ENCODE data around the gene MRPS33. TPM values are rescaled to one million over a fixed set of nuclear protein-coding genes. Genes with fewer than 3 reads are reported as not detected.

The MRPS33 gene
- total and polyA plus RNA-seq, 2 of the 13 experiments (the other 11 are each of a cell fraction or from before 2014, with no cell fraction given) = 50.9 to 91.0 TPM

DNA sequence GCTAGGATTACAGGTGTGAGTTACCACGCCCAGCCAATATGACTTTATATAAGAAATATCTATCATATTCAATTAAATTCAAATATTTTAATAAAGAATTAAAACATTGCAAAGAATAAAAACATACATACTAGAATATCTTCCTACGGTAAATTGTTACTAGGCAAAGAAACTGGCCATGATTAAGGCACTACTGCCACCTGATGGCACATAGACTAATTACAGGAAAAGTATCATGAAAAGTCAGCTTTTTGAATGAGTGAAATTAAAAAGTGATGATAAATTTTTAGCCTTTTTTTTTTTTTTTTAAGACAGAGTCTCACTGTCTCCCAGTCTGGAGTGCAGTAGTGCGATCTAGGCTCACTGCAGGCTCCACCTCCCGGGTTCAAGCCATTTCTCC is 30.9 kb downstream of the MRPS33 start:
- no peaks in the 10 kb centered on the region for H3K36me3 ChIP-seq (replicated peaks in 1 of 2; ENCODE audit: control insufficient read depth in 1 of 2, insufficient read depth in 2 of 2, low read length in 2 of 2)
- TF ChIP-seq ZNF891 (CRISPR knock-in tag; IDR thresholded peaks at IDR 0.05) = no peak
- TF ChIP-seq STAG1 (CRISPR knock-in tag; IDR thresholded peaks at IDR 0.05) = peak; percentile 73
- TF ChIP-seq ZNF619 (CRISPR knock-in tag; IDR thresholded peaks at IDR 0.05) = no peak
- peak; percentile 40; the same call in 1 of the 2 replicates for TF ChIP-seq RAD21 (CRISPR knock-in tag; IDR thresholded peaks at IDR 0.05)
- peak; percentile 55 for TF ChIP-seq SMC3 (IDR thresholded peaks at IDR 0.05; ENCODE audit: low read length)
- TF ChIP-seq RFX5 (IDR thresholded peaks at IDR 0.05; ENCODE audit: low read depth, low read length) = peak; percentile 65; the same call in 1 of the 2 replicates
- TF ChIP-seq CTCF (CRISPR knock-in tag; IDR thresholded peaks at IDR 0.05) = peak; percentile 66
- POLR2A ChIA-PET = interaction anchor here (0.6 to 3.0 kb wide), 2 partner anchors 130 to 173 kb away, joined by 4 to 17 read pairs; no protein-coding TSS in a partner anchor
- no peak overlapping the region for H3K4me3 ChIP-seq (replicated peaks in 1 of 3; ENCODE audit: insufficient read depth in 1 of 3, low read depth in 2 of 3, low read length in 3 of 3)
- DNase-seq (ENCODE audit: low spot score) (no peak), ATAC-seq (no peak), FAIRE-seq (no peak)
- in situ Hi-C loops (cut with HindIII; ENCODE audit: extremely low pct_ligation_motif_present, low pct_unique_long_range_greater_than_20kb) (no loop called here), intact Hi-C loops (cut with micrococcal nuclease; ENCODE audit: unreplicated experiment) (loop anchor here (1.0 kb wide), 2 partner anchors 173 to 177 kb away; no protein-coding TSS in a partner anchor)
- no peaks in the 10 kb centered on the region for H3K79me2 ChIP-seq (ENCODE audit: insufficient read depth, low read length)
- H3K27ac ChIP-seq (ENCODE audit: extremely low read length, insufficient read depth, low read length) = no peak overlapping the region
- WGBS (ENCODE audit: low lambda C conversion rate) = 44% methylated on average over 4 of the region's 4 CpGs
- peaks cover 20% of the 10 kb centered on the region for H3K4me1 ChIP-seq (ENCODE audit: insufficient read depth, low read length)
- no peaks in the 10 kb centered on the region for H4K20me1 ChIP-seq (ENCODE audit: insufficient read depth, low read length)
- BruUV-seq (replicated peaks) = no TSS peak
- H3K4me2 ChIP-seq (ENCODE audit: low read depth, low read length) = no peak overlapping the region
- H3K9ac ChIP-seq (ENCODE audit: insufficient read depth, low read depth, low read length) = no peak overlapping the region
- H3K27me3 ChIP-seq (ENCODE audit: control insufficient read depth in 1 of 2, insufficient read depth in 2 of 2, low read length in 2 of 2) = no peaks in the 10 kb centered on the region
- no peak overlapping the region for H2AFZ ChIP-seq (ENCODE audit: low read length)
- CTCF ChIA-PET (ENCODE audit: low intra/inter-chr PET ratio, low total read pairs) = interaction anchor here (1.1 to 1.9 kb wide), 2 partner anchors 173 to 466 kb away, joined by 4 to 24 read pairs; no protein-coding TSS in a partner anchor
- peaks cover 7% of the 10 kb centered on the region for H3K9me3 ChIP-seq (ENCODE audit: low read length)

DNA sequence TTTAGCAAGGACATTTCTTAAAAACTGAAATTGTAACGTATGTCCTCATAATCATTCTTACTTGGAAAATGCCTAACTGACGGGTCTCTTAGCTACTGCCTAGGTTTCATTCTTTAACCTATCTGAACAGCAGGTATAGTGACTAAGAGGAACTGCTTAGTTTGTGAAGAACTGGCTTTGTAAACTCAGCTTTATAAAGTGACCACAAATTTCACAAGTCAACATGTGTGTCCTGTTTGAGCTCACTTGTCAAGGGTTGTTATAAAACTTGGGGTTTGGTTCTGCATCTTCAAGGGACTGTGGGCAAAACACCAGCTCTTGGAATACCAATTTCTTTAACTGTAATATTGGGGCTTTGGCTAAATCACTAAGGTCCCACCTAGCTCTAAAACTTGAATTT is 32.2 kb downstream of the MRPS33 start:
- FAIRE-seq (no peak), ATAC-seq (no peak), DNase-seq (ENCODE audit: low spot score) (no peak)
- in situ Hi-C loops (cut with HindIII; ENCODE audit: extremely low pct_ligation_motif_present, low pct_unique_long_range_greater_than_20kb) = no loop called here
- POLR2A ChIA-PET = interaction anchor here (3.0 kb wide), 1 partner anchor 171 kb away, joined by 17 read pairs; no protein-coding TSS in a partner anchor
- Histone ChIP-seq H3K9ac (ENCODE audit: insufficient read depth, low read depth, low read length) (no peak overlapping the region), H4K20me1 (ENCODE audit: insufficient read depth, low read length) (no peaks in the 10 kb centered on the region), H2AFZ (ENCODE audit: low read length) (no peak overlapping the region), H3K27me3 (ENCODE audit: control insufficient read depth in 1 of 2, insufficient read depth in 2 of 2, low read length in 2 of 2) (no peaks in the 10 kb centered on the region), H3K4me1 (ENCODE audit: insufficient read depth, low read length) (peaks cover 14% of the 10 kb centered on the region), H3K4me3 (replicated peaks in 1 of 3; ENCODE audit: insufficient read depth in 1 of 3, low read depth in 2 of 3, low read length in 3 of 3) (no peak overlapping the region), H3K36me3 (replicated peaks in 1 of 2; ENCODE audit: control insufficient read depth in 1 of 2, insufficient read depth in 2 of 2, low read length in 2 of 2) (no peaks in the 10 kb centered on the region), H3K27ac (ENCODE audit: extremely low read length, insufficient read depth, low read length) (no peak overlapping the region), H3K4me2 (ENCODE audit: low read depth, low read length) (no peak overlapping the region), H3K9me3 (ENCODE audit: low read length) (peaks cover 7% of the 10 kb centered on the region), H3K79me2 (ENCODE audit: insufficient read depth, low read length) (no peaks in the 10 kb centered on the region)
- intact Hi-C loops (cut with micrococcal nuclease; ENCODE audit: unreplicated experiment) = no loop called here
- no TSS peak for BruUV-seq (replicated peaks)
- 83% methylated on average over 2 of the region's 2 CpGs for WGBS (ENCODE audit: low lambda C conversion rate)
- CTCF ChIA-PET (ENCODE audit: low intra/inter-chr PET ratio, low total read pairs) = no interaction called here
- no peak for TF ChIP-seq ZNF644 (CRISPR knock-in tag; IDR thresholded peaks at IDR 0.05; ENCODE audit: low read depth)

Data from HepG2 (cell line).